ENCODE data around the gene SLC6A16.
"Not testable (repeated sequence)": the region's sequence is repeated elsewhere in the genome, so short reads cannot be mapped to it uniquely, and the experiment has no call there.

Gene SLC6A16

DNA sequence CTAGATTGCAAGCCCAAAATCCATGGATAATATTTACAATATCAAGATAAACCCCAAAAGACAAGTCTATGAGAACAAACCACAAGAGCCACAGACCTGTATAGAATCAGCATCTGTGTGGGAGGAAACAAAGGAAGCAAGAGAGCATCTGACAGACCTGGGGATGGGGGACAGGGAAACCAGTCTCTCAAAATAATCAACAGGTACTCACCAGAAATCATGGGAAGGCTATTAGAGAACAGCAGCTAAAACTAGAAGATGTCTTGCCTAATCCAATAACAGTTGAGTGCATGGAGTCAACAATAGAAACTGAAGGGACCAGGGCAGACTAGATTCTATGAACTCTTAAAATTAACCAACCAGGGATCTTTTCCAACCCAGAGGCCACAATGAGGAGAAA, 8.7 kb downstream of the SLC6A16 start:
- H3K4me3 ChIP-seq (replicated peaks; ENCODE audit: insufficient read depth, low read length): no peak overlapping the region
- TF ChIP-seq REST (IDR thresholded peaks at IDR 0.05; ENCODE audit: insufficient replicate concordance, low read depth): no peak
- no peak for DNase-seq (ENCODE audit: low read depth in 1 of 2, low spot score in 1 of 2)
- H3K27ac ChIP-seq (replicated peaks): no peak overlapping the region
- H3K27me3 ChIP-seq (ENCODE audit: insufficient read depth, poor library complexity, severe bottlenecking): no peaks in the 10 kb centered on the region

GRCh38 chr19:49315111-49315510, 9.9 kb downstream of the SLC6A16 start:
- Histone ChIP-seq H3K27me3 (ENCODE audit: insufficient read depth, poor library complexity, severe bottlenecking) (no peaks in the 10 kb centered on the region), H3K27ac (replicated peaks) (no peak overlapping the region), H3K4me3 (replicated peaks; ENCODE audit: insufficient read depth, low read length) (no peak overlapping the region)
- TF ChIP-seq REST (IDR thresholded peaks at IDR 0.05; ENCODE audit: insufficient replicate concordance, low read depth) (no peak), GABPA (IDR thresholded peaks at IDR 0.05; ENCODE audit: low read depth) (no peak), POLR2AphosphoS5 (IDR thresholded peaks at IDR 0.05; ENCODE audit: low read depth) (no peak), CTCF (IDR thresholded peaks at IDR 0.05; ENCODE audit: insufficient read depth, low read length) (no peak), SPI1 (IDR thresholded peaks at IDR 0.05; ENCODE audit: borderline replicate concordance, low read depth) (no peak)
- DNase-seq (ENCODE audit: low read depth in 1 of 2, low spot score in 1 of 2): no peak

GRCh38 chr19:49309087-49309486, 15.9 kb downstream of the SLC6A16 start:
- Histone ChIP-seq H3K4me3 (replicated peaks; ENCODE audit: insufficient read depth, low read length) (no peak overlapping the region), H3K27ac (replicated peaks) (no peak overlapping the region), H3K27me3 (ENCODE audit: insufficient read depth, poor library complexity, severe bottlenecking) (no peaks in the 10 kb centered on the region)
- TF ChIP-seq CTCF (IDR thresholded peaks at IDR 0.05; ENCODE audit: insufficient read depth, low read length) (no peak), SPI1 (IDR thresholded peaks at IDR 0.05; ENCODE audit: borderline replicate concordance, low read depth) (no peak), REST (IDR thresholded peaks at IDR 0.05; ENCODE audit: insufficient replicate concordance, low read depth) (no peak), GABPA (IDR thresholded peaks at IDR 0.05; ENCODE audit: low read depth) (no peak), POLR2AphosphoS5 (IDR thresholded peaks at IDR 0.05; ENCODE audit: low read depth) (no peak)
- no peak for DNase-seq (ENCODE audit: low read depth in 1 of 2, low spot score in 1 of 2)

- H3K27me3 ChIP-seq (ENCODE audit: insufficient read depth, poor library complexity, severe bottlenecking); DNase-seq (ENCODE audit: low read depth in 1 of 2, low spot score in 1 of 2); H3K4me3 ChIP-seq (replicated peaks; ENCODE audit: insufficient read depth, low read length); H3K27ac ChIP-seq (replicated peaks): not testable (repeated sequence)
Measured at GRCh38 chr19:49306734-49307133, 18.3 kb downstream of the SLC6A16 start.

Data from HL-60 (cell line).